NB4 (cell line): Measurements from ENCODE around the gene LEFTY1.

Source experiments
- CTCF ChIP-seq: IDR thresholded peaks from one replicate; pipeline ENCODE4 v1.5.1; 2012; ENCODE audit warnings: low read depth, low read length
- MAX ChIP-seq: IDR thresholded peaks from 2 replicates; pipeline ENCODE4 v1.6.1; 2011; ENCODE audit warnings: low read depth, low read length
- MYC ChIP-seq: IDR thresholded peaks from 2 replicates; pipeline ENCODE4 v1.6.1; 2011; ENCODE audit warnings: low read depth, low read length
- POLR2A ChIP-seq: IDR thresholded peaks from 2 replicates; pipeline ENCODE4 v1.6.1; 2011; ENCODE audit warnings: mild to moderate bottlenecking; ENCODE audit not compliant: insufficient read length; ENCODE audit errors: extremely low read depth

GRCh38 chr1:225842788-225843425 is 46.0 kb downstream of the LEFTY1 start:
- TF ChIP-seq POLR2A (no peak), CTCF (no peak), MYC (no peak), MAX (no peak)
